Keratinocyte (primary cell): ENCODE data around the gene P2RY8. TPM values are rescaled to one million over a fixed set of nuclear protein-coding genes. Genes with fewer than 3 reads are reported as not detected.
"Not testable (repeated sequence)": the region's sequence is repeated elsewhere in the genome, so short reads cannot be mapped to it uniquely, and the experiment has no call there.

ENCODE experiments used
- DNase-seq: peaks from one replicate; pipeline ENCODE4 v3.0.0-alpha.2; 2011; ENCODE audit warnings: low read depth, missing footprints, low spot score
- FAIRE-seq: peaks from 2 replicates; lab custom pipeline; 2011; peaks lifted over from hg19 to GRCh38; lab: Jason Lieb, UNC
- H2AFZ ChIP-seq: 2 replicates; pipeline ENCODE4 v1.6.0; 2012; ENCODE audit warnings: low read length, control low read depth, inconsistent platforms; ENCODE audit not compliant: control insufficient read depth
- H3K27ac ChIP-seq: 2 replicates; pipeline ENCODE4 v1.5.1; 2011; ENCODE audit warnings: low read length; ENCODE audit not compliant: control insufficient read depth, insufficient read depth
- H3K27me3 ChIP-seq: 3 replicates; pipeline ENCODE4 v1.6.0; 2011; ENCODE audit warnings: low read length; ENCODE audit not compliant: control insufficient read depth, insufficient read depth; ENCODE audit errors: extremely low read depth
- H3K36me3 ChIP-seq, 2 experiments: 2 replicates in 1 of 2; 3 replicates in 1 of 2; pipeline ENCODE4 v1.5.1; 2011; ENCODE audit warnings: low read length in 2 of 2, mild to moderate bottlenecking in 1 of 2; ENCODE audit not compliant: control insufficient read depth in 2 of 2, insufficient read depth in 2 of 2; ENCODE audit errors: extremely low read depth in 1 of 2
- H3K4me1 ChIP-seq: 3 replicates; pipeline ENCODE4 v1.5.1; 2011; ENCODE audit warnings: low read length; ENCODE audit not compliant: control insufficient read depth, insufficient read depth; ENCODE audit errors: extremely low read depth
- H3K4me2 ChIP-seq: 3 replicates; pipeline ENCODE4 v1.6.0; 2011; ENCODE audit warnings: low read depth, low read length; ENCODE audit not compliant: control insufficient read depth, insufficient read depth; ENCODE audit errors: extremely low read depth
- H3K4me3 ChIP-seq, 3 experiments: fragments of 200-600 bp in 1 of 3; sonication (generic) in 1 of 3; 2 replicates in 2 of 3; 3 replicates in 1 of 3; pipeline ENCODE4 v1.5.1; 2011 to 2016; ENCODE audit warnings: low read length in 3 of 3, mild to moderate bottlenecking in 3 of 3, control low read depth in 2 of 3, inconsistent platforms in 1 of 3, low read depth in 1 of 3, mixed read lengths in 1 of 3, mixed run types in 1 of 3, moderate library complexity in 1 of 3; ENCODE audit not compliant: control insufficient read depth in 2 of 3, insufficient read depth in 2 of 3; ENCODE audit errors: extremely low read depth in 1 of 3
- H3K79me2 ChIP-seq: 2 replicates; pipeline ENCODE4 v1.6.0; 2012; ENCODE audit warnings: low read length; ENCODE audit not compliant: control insufficient read depth, insufficient read depth
- H3K9ac ChIP-seq: 3 replicates; pipeline ENCODE4 v1.6.0; 2011; ENCODE audit warnings: low read length; ENCODE audit not compliant: control insufficient read depth, insufficient read depth; ENCODE audit errors: extremely low read depth
- H3K9me1 ChIP-seq: 3 replicates; pipeline ENCODE4 v1.6.0; 2011; ENCODE audit warnings: low read length; ENCODE audit not compliant: control insufficient read depth, insufficient read depth; ENCODE audit errors: extremely low read depth
- H3K9me3 ChIP-seq: 2 replicates; pipeline ENCODE4 v1.5.1; 2012; ENCODE audit warnings: low read depth, low read length; ENCODE audit not compliant: control insufficient read depth
- H4K20me1 ChIP-seq: 3 replicates; pipeline ENCODE4 v1.6.0; 2011; ENCODE audit warnings: low read length; ENCODE audit not compliant: control insufficient read depth, insufficient read depth; ENCODE audit errors: extremely low read depth
- EZH2 ChIP-seq: IDR thresholded peaks from one replicate; pipeline ENCODE4 v1.6.1; 2012; ENCODE audit warnings: inconsistent platforms, mild to moderate bottlenecking, low read length, moderate library complexity
- dilution Hi-C: fragments of 300-500 bp; cut with MboI; formaldehyde crosslinking; loops from one replicate; pipeline ENCODE4 v1.7.0; 2020; ENCODE audit warnings: low sequenced_read_pairs; ENCODE audit not compliant: extremely low pct_ligation_motif_present
- polyA plus RNA-seq, 5 experiments: library from polyadenylated mRNA; depleted of rRNA in 3 of 5; stranded (reverse) in 3 of 5; stranded (forward) in 1 of 5; unstranded in 1 of 5; fragments of >200 nt; gene quantifications; 1 replicate in 1 of 5; 2 replicates in 3 of 5; 3 replicates in 1 of 5; pipeline versions ENCODE4 v1.2.1 to v1.2.3, GENCODE V29; 2011 to 2012; ENCODE audit warnings: missing spikeins in 2 of 5, low read depth in 1 of 5, low replicate concordance in 1 of 5
- TF ChIP-seq, protein P1 (sequence below), 3 experiments: IDR thresholded peaks in 1 of 3; conservative IDR thresholded peaks in 1 of 3; optimal IDR thresholded peaks in 1 of 3; 2 replicates in 2 of 3; 3 replicates in 1 of 3; pipeline versions ENCODE3 to v1.5.1; 2011; ENCODE audit warnings: low read length in 3 of 3, mild to moderate bottlenecking in 3 of 3, moderate library complexity in 2 of 3, control low read depth in 1 of 3, inconsistent platforms in 1 of 3; ENCODE audit not compliant: insufficient read depth in 2 of 3; ENCODE audit errors: extremely low read depth in 1 of 3

Gene P2RY8
- polyA plus RNA-seq, 1 donor (not counting 4 experiments of a cell fraction or from before 2014, with no cell fraction given): not detected

DNA sequence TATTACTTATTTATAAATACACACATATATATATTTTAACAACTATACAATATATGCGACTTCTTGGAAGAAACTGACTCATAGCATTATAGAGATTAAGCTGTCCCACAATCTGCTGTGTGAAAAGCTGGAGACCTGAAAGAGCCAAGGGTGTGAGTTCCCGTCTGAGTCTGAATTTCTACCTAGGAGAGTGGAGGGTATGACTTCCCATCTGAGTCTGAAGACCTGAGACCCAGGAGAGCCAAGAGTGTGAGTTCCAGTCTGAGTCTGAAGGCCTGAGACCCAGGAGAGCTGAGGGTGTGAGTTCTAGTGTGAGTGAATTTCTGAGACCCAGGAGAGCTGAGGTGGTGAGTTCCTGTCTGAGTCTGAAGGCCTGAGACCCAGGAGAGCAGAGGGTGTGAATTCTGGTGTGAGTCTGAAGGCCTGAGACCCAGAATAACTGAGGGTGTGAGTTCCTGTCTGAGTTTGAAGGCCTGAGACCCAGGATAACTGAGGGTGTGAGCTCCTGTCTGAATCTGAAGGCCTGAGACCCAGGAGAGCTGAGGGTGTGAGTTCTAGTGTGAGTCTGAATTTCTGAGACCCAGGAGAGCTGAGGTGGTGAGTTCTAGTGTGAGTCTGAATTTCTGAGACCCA is 8.9 kb upstream of the P2RY8 start:
- no peak for TF ChIP-seq EZH2
- TF ChIP-seq, protein P1, sequence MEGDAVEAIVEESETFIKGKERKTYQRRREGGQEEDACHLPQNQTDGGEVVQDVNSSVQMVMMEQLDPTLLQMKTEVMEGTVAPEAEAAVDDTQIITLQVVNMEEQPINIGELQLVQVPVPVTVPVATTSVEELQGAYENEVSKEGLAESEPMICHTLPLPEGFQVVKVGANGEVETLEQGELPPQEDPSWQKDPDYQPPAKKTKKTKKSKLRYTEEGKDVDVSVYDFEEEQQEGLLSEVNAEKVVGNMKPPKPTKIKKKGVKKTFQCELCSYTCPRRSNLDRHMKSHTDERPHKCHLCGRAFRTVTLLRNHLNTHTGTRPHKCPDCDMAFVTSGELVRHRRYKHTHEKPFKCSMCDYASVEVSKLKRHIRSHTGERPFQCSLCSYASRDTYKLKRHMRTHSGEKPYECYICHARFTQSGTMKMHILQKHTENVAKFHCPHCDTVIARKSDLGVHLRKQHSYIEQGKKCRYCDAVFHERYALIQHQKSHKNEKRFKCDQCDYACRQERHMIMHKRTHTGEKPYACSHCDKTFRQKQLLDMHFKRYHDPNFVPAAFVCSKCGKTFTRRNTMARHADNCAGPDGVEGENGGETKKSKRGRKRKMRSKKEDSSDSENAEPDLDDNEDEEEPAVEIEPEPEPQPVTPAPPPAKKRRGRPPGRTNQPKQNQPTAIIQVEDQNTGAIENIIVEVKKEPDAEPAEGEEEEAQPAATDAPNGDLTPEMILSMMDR (optimal IDR thresholded peaks at IDR 0.05 in 1 of 3, IDR thresholded peaks at IDR 0.05 in 1 of 3, conservative IDR thresholded peaks at IDR 0.05 in 1 of 3; ENCODE audit: extremely low read depth in 1 of 3, insufficient read depth in 2 of 3, low read length in 3 of 3): no peak
- DNase-seq (no peak), FAIRE-seq (no peak)
- Histone ChIP-seq H3K4me3 (no peak overlapping the region), H3K9me1 (no peaks in the 10 kb centered on the region), H3K27me3 (no peaks in the 10 kb centered on the region), H4K20me1 (no peaks in the 10 kb centered on the region), H3K9me3 (peaks cover 10% of the 10 kb centered on the region), H3K27ac (no peak overlapping the region), H3K36me3 (no peaks in the 10 kb centered on the region), H3K79me2 (no peaks in the 10 kb centered on the region), H2AFZ (no peak overlapping the region), H3K9ac (no peak overlapping the region), H3K4me2 (no peak overlapping the region), H3K4me1 (no peaks in the 10 kb centered on the region)
- dilution Hi-C loops: no loop called here

DNA sequence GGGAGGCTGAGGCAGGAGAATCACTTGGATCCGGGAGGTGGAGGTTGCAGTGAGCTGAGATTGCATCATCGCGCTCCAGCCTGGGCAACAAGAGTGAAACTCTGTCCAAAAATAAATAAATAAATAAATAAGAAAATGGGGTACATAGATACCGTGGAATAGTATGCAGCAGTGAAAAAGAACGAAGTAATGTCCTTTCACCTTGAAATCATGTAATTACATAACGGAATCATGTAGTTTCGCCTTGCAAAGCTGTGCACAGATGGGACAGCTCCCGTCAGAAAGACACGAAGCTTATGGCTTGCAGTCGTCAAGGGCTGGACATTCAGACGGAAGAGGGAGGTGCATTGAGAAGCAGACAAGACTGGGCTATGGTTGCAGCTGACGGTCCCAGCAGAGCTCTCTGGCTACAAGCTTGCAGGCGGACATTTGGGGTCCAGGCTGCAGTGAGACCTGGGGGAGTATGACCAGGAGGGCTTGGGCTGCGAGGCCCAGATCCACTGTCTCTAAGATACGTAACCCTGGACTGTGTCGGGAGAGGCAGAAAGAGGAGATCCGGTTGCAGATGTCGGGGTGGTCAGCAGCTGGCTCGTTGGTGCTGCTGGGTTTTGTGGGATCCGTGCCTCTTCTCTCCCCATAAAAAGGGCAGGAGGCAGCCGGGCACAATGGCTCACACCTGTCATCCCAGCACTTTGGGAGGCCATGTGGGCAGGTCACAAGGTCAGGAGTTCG is 6.2 kb upstream of the P2RY8 start:
- H3K4me3 ChIP-seq: no peak overlapping the region
- H3K4me1 ChIP-seq: no peaks in the 10 kb centered on the region
- no peaks in the 10 kb centered on the region for H4K20me1 ChIP-seq
- H3K27ac ChIP-seq: no peak overlapping the region
- TF ChIP-seq, protein P1 (optimal IDR thresholded peaks at IDR 0.05 in 1 of 3, IDR thresholded peaks at IDR 0.05 in 1 of 3, conservative IDR thresholded peaks at IDR 0.05 in 1 of 3; ENCODE audit: extremely low read depth in 1 of 3, insufficient read depth in 2 of 3, low read length in 3 of 3): no peak
- TF ChIP-seq EZH2: no peak
- H3K9me3 ChIP-seq: peaks cover 6% of the 10 kb centered on the region
- no peaks in the 10 kb centered on the region for H3K79me2 ChIP-seq
- no peaks in the 10 kb centered on the region for H3K9me1 ChIP-seq
- no peak overlapping the region for H3K9ac ChIP-seq
- FAIRE-seq (no peak), DNase-seq (no peak)
- dilution Hi-C loops: no loop called here
- no peaks in the 10 kb centered on the region for H3K27me3 ChIP-seq
- no peak overlapping the region for H2AFZ ChIP-seq
- H3K4me2 ChIP-seq: no peak overlapping the region
- no peaks in the 10 kb centered on the region for H3K36me3 ChIP-seq

GRCh38 chrX:1539146-1539545 is 2.2 kb upstream of the P2RY8 start:
- H3K27me3 ChIP-seq, H3K9me3 ChIP-seq, dilution Hi-C loops, H3K4me3 ChIP-seq, H3K4me2 ChIP-seq, H3K79me2 ChIP-seq, H4K20me1 ChIP-seq, H3K27ac ChIP-seq, H3K4me1 ChIP-seq, H3K9ac ChIP-seq, H3K9me1 ChIP-seq, DNase-seq, FAIRE-seq, H3K36me3 ChIP-seq, H2AFZ ChIP-seq: not testable (repeated sequence)
